GM19395 (cell line): Measurements from ENCODE around the gene KPTN.

Experiments used
- ATAC-seq: cut with Tn5 transposase; IDR thresholded peaks from one replicate; pipeline ENCODE4 v1.9.1; 2021; ENCODE audit warnings: mild to moderate bottlenecking, moderate library complexity; ENCODE audit not compliant: unreplicated experiment

Gene KPTN

GRCh38 chr19:47483800-47484690 is at the start of gene KPTN:
Gene KPTN (minus strand): TSS chr19:47484219. CDS start chr19:47484160, 59 bp downstream.
- peak; percentile 54 for ATAC-seq

GRCh38 chr19:47531640-47532387 is 47.8 kb upstream of the KPTN start:
- no peak for ATAC-seq

- ATAC-seq = no peak
These were observed 45.2 kb upstream of the KPTN start for GRCh38 chr19:47529018-47529742.

GRCh38 chr19:47526798-47527197 is 42.8 kb upstream of the KPTN start:
- ATAC-seq = no peak

- no peak for ATAC-seq
These were observed 39.5 kb upstream of the KPTN start for GRCh38 chr19:47523473-47523872.

- ATAC-seq = no peak
These were observed 37.6 kb upstream of the KPTN start for GRCh38 chr19:47521473-47522180.

GRCh38 chr19:47520839-47521238 is 36.8 kb upstream of the KPTN start:
- ATAC-seq = no peak

- ATAC-seq = no peak
These were observed 36.4 kb upstream of the KPTN start for GRCh38 chr19:47520343-47520806.

- no peak for ATAC-seq
These were observed 34.8 kb upstream of the KPTN start for GRCh38 chr19:47518854-47519253.

- peak; percentile 31 for ATAC-seq
These were observed 34.1 kb upstream of the KPTN start for GRCh38 chr19:47518139-47518538.

GRCh38 chr19:47514869-47515588 is 31.0 kb upstream of the KPTN start, which contains the start of gene NAPA:
Gene NAPA (minus strand): TSS chr19:47515063. CDS start chr19:47514940, 123 bp downstream.
- peak; percentile 83 for ATAC-seq

- ATAC-seq = peak; percentile 11
These were observed 30.3 kb upstream of the KPTN start for GRCh38 chr19:47514151-47514868.

GRCh38 chr19:47512948-47513319 is 28.9 kb upstream of the KPTN start:
- ATAC-seq = no peak

- ATAC-seq = no peak
These were observed 28.3 kb upstream of the KPTN start for GRCh38 chr19:47512183-47512947.

GRCh38 chr19:47511681-47512080 is 27.7 kb upstream of the KPTN start:
- ATAC-seq = no peak

- no peak for ATAC-seq
These were observed 27.1 kb upstream of the KPTN start for GRCh38 chr19:47511128-47511517.

- no peak for ATAC-seq
These were observed 26.6 kb upstream of the KPTN start for GRCh38 chr19:47510516-47511127.

GRCh38 chr19:47509973-47510372 is 26.0 kb upstream of the KPTN start:
- ATAC-seq = no peak
